ENCODE measurements around the gene NAA30.

The NAA30 gene

GRCh38 chr14:57420986-57421385 is 30.6 kb downstream of the NAA30 start:
- no peak for TF ChIP-seq CTCF (IDR thresholded peaks at IDR 0.05)
- no peak overlapping the region for H3K27ac ChIP-seq
- no peak for DNase-seq (ENCODE audit: low spot score)
- H3K4me3 ChIP-seq, result no peak overlapping the region

- Histone ChIP-seq H3K27ac (no peak overlapping the region), H3K4me3 (no peak overlapping the region)
- TF ChIP-seq CTCF (IDR thresholded peaks at IDR 0.05), result no peak
- no peak for DNase-seq (ENCODE audit: low spot score)
Measured at GRCh38 chr14:57435923-57436322, 45.5 kb downstream of the NAA30 start.

GRCh38 chr14:57461777-57462320 is 71.5 kb downstream of the NAA30 start:
- no peak for DNase-seq (ENCODE audit: low spot score)
- no peak for TF ChIP-seq CTCF (IDR thresholded peaks at IDR 0.05)
- Histone ChIP-seq H3K27ac (no peak overlapping the region), H3K4me3 (no peak overlapping the region)

GRCh38 chr14:57462551-57462950 is 72.2 kb downstream of the NAA30 start:
- H3K27ac ChIP-seq, result no peak overlapping the region
- H3K4me3 ChIP-seq, result no peak overlapping the region
- TF ChIP-seq CTCF (IDR thresholded peaks at IDR 0.05), result no peak
- no peak for DNase-seq (ENCODE audit: low spot score)

- no peak for TF ChIP-seq CTCF (IDR thresholded peaks at IDR 0.05)
- Histone ChIP-seq H3K27ac (no peak overlapping the region), H3K4me3 (no peak overlapping the region)
- no peak for DNase-seq (ENCODE audit: low spot score)
Measured at GRCh38 chr14:57464008-57464730, 73.8 kb downstream of the NAA30 start.
